ENCODE measurements around the gene SLMAP.

Gene SLMAP

DNA sequence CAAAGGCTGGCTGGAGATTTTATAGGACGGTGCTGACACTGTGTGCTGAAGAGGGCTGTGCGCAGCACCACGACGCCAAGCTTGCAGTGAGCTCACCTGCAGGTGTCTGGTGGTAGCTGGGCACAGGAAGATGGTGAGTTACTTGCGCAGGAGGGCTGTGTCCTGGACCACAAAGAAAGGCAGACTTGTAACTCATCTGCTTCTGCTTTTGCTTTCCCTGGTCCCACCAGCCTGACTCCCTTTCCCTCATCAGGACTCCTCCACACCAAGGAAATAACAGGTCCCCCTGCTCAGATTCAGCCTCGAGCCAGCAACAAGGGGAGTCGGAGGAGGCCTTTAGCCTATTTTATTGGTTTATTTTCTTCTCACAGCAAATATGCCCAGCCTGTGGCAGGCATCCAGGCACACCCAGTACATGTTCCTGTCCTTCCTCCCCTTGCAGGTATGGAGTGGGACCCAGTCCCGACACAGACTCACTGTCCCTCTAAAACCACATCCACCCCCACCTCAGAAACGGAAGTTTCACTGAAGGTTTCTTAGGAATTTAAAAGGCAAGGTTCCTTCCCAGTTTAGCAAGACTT is 216.5 kb downstream of the SLMAP start:
- DNase-seq: no peak

DNA sequence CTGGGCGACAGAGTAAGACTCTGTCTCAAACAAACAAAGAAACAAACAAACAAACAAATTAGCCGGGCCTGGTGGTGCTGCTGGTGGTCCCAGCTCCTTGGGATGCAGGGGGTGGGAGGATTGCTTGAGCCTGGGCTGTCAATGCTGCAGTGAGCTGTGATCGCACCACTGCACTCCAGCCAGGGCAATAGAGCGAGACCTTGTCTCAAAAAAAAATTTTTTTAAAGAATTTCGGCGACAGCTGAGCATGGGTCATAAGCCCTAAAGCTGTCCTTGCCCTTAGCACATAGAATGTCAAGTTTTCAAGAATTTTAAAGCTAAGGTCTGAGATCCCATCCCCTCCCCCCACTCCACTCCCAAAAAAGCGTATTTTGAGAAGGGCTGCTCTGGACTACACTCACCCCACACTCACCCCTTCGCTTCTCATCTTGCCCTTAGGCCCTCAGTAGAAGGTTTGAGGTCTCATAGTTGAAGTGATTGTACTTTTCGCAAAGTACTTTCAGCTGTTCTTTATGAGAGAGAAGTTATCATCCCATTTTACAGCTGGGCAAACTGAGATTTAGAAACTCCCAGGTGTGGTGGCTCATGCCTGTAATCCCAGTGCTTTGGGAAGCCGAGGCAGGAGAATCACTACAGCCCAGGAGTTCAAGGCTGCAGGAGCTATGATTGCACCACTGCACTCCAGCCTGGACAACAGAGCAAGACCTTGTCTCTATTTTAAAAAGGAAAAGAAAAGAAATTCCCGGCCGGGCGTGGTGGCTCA is 217.8 kb downstream of the SLMAP start:
- DNase-seq: no peak

DNA sequence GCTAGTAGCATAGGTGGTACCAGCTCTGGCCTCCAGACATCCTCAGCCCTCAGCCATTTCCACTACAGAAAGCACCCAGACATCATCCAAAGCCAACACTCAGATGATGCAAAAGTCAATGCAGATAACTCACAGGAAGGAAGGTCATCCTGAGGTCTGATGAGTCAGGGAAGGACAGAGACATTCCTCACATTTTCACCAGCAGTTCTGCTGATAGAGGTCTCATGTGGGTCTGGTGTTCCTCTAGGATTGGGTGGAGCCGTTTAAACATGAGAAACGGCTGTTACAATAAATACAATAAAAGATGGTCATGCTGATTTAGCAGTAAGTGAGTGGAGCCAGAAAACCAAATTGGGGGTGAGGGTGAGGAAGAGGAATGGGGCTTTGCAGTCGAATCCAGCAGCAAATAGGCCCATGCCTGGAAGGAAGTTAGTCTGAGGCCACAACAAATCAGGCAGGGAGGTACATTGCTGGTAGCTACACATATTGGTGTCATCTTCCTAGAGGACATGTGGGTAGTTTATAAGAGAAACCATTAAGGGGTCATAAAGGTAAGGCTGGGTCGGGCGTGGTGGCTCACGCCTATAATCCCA is 218.8 kb downstream of the SLMAP start:
- no peak for DNase-seq

DNA sequence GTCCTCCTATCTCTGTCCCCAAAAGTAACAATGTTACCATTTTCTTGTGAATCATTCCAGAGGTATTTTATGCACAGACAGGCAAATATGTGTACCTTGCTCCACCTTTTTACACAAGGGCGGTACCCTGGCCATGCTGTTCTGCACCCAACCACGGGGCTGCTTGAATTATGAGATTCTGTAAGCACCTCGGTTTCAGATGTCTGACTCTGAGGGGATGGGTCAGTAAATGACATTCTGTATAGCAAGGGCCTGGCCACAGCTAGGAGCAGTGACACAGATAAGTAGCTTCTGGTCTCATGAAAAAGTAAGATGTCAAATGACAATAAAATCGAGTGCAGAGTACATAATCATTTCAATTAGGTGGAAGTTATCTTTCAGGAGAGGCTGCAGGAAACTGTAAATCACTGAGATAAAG is 221.7 kb downstream of the SLMAP start:
- no peak for DNase-seq

DNA sequence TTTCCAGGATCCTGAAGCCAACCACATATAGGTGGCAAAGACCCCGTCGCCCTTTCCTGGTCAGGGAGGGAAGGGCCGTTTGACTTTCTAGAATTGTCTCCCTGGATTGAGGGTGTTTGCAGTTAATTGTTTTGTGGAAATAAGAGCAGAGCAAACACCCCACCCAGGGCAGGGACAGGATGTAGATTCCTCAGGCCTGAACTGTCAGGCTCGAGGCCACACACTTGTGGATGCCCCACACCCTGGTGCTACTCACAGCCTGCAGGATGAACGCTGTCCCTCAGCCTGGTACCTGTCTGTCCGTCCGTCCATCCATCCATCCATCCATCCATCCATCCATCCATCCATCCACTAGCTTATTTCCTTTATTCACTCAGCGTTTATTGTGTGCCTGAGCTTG is 222.2 kb downstream of the SLMAP start:
- DNase-seq: no peak
